ENCODE results near the gene MYO7B. TPM values are rescaled to one million over a fixed set of nuclear protein-coding genes. Genes with fewer than 3 reads are reported as not detected.

The MYO7B gene
- total and polyA plus RNA-seq, 2 donors (not counting 1 experiment from before 2014, with no cell fraction given): 5.0 to 68.2 TPM

GRCh38 chr2:127678991-127679390 lies 143.5 kb downstream of the MYO7B start:
- H3K4me3 ChIP-seq (ENCODE audit: control extremely low read depth in 1 of 5, extremely low read depth in 1 of 5, insufficient read depth in 1 of 5, low read depth in 2 of 5, low read length in 4 of 5): no peak overlapping the region
- POLR2A ChIA-PET: no interaction called here
- H2AFZ ChIP-seq (ENCODE audit: insufficient read depth, low read depth, low read length, poor library complexity, severe bottlenecking): no peak overlapping the region
- CTCF ChIA-PET: no interaction called here
- H3K9ac ChIP-seq (ENCODE audit: low read length): no peak overlapping the region
- H3K36me3 ChIP-seq (replicated peaks in 1 of 2; ENCODE audit: control extremely low read depth in 1 of 2, control insufficient read depth in 1 of 2, extremely low read depth in 1 of 2, insufficient read depth in 2 of 2, low read length in 1 of 2): no peaks in the 10 kb centered on the region
- no peak overlapping the region for H3K27ac Mint-ChIP-seq
- no peak for ATAC-seq (ENCODE audit: low read depth)
- intact Hi-C loops (cut with micrococcal nuclease): no loop called here
- no peak for DNase-seq
- H3K4me1 Mint-ChIP-seq: peaks cover 19% of the 10 kb centered on the region
- H4K20me1 ChIP-seq (ENCODE audit: control insufficient read depth, insufficient read depth, low read length, poor library complexity, severe bottlenecking): no peaks in the 10 kb centered on the region
- H3K9me3 ChIP-seq (ENCODE audit: control extremely low read depth in 1 of 3, control insufficient read depth in 2 of 3, insufficient read depth in 1 of 3, low read length in 2 of 3): peaks cover 0 to 3% (median 0%) of the 10 kb centered on the region in 3 donors
- no peak for TF ChIP-seq CTCF (IDR thresholded peaks at IDR 0.05)
- no peak for TF ChIP-seq EZH2 (IDR thresholded peaks at IDR 0.05; ENCODE audit: borderline replicate concordance, insufficient read depth, low read depth, low read length, poor library complexity, severe bottlenecking)
- H3K4me3 Mint-ChIP-seq: no peak overlapping the region
- no peak overlapping the region for H3K4me2 ChIP-seq (replicated peaks; ENCODE audit: low read depth, low read length, poor library complexity, severe bottlenecking)
- no peaks in the 10 kb centered on the region for H3K79me2 ChIP-seq (ENCODE audit: control insufficient read depth, insufficient read depth, low read length)
- H3K27ac ChIP-seq (ENCODE audit: low read length in 2 of 2): no peak overlapping the region
- peaks cover 12 to 28% of the 10 kb centered on the region in 2 donors for H3K4me1 ChIP-seq (ENCODE audit: control insufficient read depth in 2 of 2, insufficient read depth in 2 of 2, low read length in 2 of 2)
- no peaks in the 10 kb centered on the region for H3K9me3 Mint-ChIP-seq (ENCODE audit: insufficient read depth)
- H3K27me3 ChIP-seq (replicated peaks in 1 of 4; ENCODE audit: control extremely low read depth in 1 of 4, control insufficient read depth in 3 of 4, insufficient read depth in 4 of 4, low read length in 3 of 4): peaks cover 0 to 22% (median 15%) of the 10 kb centered on the region in 4 experiments
- H3K27me3 Mint-ChIP-seq: peaks cover 22% of the 10 kb centered on the region
- WGBS (ENCODE audit: insufficient coverage): 86% methylated on average over 6 of the region's 6 CpGs

DNA sequence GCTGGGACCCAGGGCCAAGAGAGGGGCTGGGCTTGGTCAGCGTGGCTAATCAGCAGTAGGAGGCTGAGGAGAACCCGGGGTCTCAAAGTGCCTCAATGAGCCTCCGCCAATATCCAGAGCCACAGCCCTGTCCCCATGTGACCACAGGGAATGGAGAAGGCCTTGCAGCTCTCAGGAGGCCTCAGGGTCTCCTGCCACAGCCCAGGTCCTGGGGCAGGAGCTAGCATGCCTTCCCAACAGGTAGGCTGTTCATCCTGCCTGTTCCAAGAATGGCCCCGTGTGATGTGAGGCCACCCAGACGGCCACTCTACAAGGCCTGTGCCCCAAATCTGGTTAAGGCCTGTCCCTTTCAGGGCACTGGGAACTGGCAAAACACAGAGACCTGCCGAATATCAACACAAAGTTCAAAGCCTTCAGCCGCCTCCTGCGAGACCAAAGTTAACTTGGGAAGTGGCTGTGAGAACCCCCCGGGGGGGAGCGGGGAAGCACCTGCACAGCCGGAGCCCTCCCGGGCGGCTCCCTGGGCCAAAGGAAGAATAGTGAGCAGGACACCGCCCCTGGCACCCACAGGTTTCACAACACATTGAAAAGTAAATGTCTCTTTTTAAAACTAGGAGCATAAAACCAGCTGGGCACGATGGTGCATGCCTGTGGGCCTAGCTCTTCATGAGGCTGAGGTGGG lies 144.3 kb downstream of the MYO7B start:
- Histone ChIP-seq H3K4me3 (ENCODE audit: control extremely low read depth in 1 of 5, extremely low read depth in 1 of 5, insufficient read depth in 1 of 5, low read depth in 2 of 5, low read length in 4 of 5) (no peak overlapping the region), H3K4me1 (ENCODE audit: control insufficient read depth in 2 of 2, insufficient read depth in 2 of 2, low read length in 2 of 2) (peaks cover 5 to 22% of the 10 kb centered on the region in 2 donors), H3K9ac (ENCODE audit: low read length) (no peak overlapping the region), H2AFZ (ENCODE audit: insufficient read depth, low read depth, low read length, poor library complexity, severe bottlenecking) (no peak overlapping the region), H3K4me2 (replicated peaks; ENCODE audit: low read depth, low read length, poor library complexity, severe bottlenecking) (no peak overlapping the region), H3K79me2 (ENCODE audit: control insufficient read depth, insufficient read depth, low read length) (no peaks in the 10 kb centered on the region), H3K36me3 (replicated peaks in 1 of 2; ENCODE audit: control extremely low read depth in 1 of 2, control insufficient read depth in 1 of 2, extremely low read depth in 1 of 2, insufficient read depth in 2 of 2, low read length in 1 of 2) (no peaks in the 10 kb centered on the region), H3K9me3 (ENCODE audit: control extremely low read depth in 1 of 3, control insufficient read depth in 2 of 3, insufficient read depth in 1 of 3, low read length in 2 of 3) (peaks cover 0 to 3% (median 0%) of the 10 kb centered on the region in 3 donors), H3K27me3 (replicated peaks in 1 of 4; ENCODE audit: control extremely low read depth in 1 of 4, control insufficient read depth in 3 of 4, insufficient read depth in 4 of 4, low read length in 3 of 4) (peaks cover 0 to 15% (median 9%) of the 10 kb centered on the region in 4 experiments), H3K27ac (ENCODE audit: low read length in 2 of 2) (no peak overlapping the region), H4K20me1 (ENCODE audit: control insufficient read depth, insufficient read depth, low read length, poor library complexity, severe bottlenecking) (no peaks in the 10 kb centered on the region)
- ChIA-PET POLR2A (no interaction called here), CTCF (interaction anchor here (2.1 kb wide), 1 partner anchor 89 kb away, joined by 5 read pairs; no protein-coding TSS in a partner anchor)
- H3K27me3 Mint-ChIP-seq: peaks cover 18% of the 10 kb centered on the region
- H3K9me3 Mint-ChIP-seq (ENCODE audit: insufficient read depth): no peaks in the 10 kb centered on the region
- no peak for TF ChIP-seq EZH2 (IDR thresholded peaks at IDR 0.05; ENCODE audit: borderline replicate concordance, insufficient read depth, low read depth, low read length, poor library complexity, severe bottlenecking)
- TF ChIP-seq CTCF (IDR thresholded peaks at IDR 0.05): no peak
- peaks cover 14% of the 10 kb centered on the region for H3K4me1 Mint-ChIP-seq
- WGBS (ENCODE audit: insufficient coverage): 47% methylated on average over 12 of the region's 15 CpGs
- DNase-seq (no peak), ATAC-seq (ENCODE audit: low read depth) (no peak)
- intact Hi-C loops (cut with micrococcal nuclease): no loop called here
- H3K27ac Mint-ChIP-seq: no peak overlapping the region
- no peak overlapping the region for H3K4me3 Mint-ChIP-seq

Data from B cell (primary cell).